K562 (cell line): ENCODE data around the gene TESMIN. TPM values are rescaled to one million over a fixed set of nuclear protein-coding genes. Genes with fewer than 3 reads are reported as not detected.

Source experiments
- ATF1 ChIP-seq, 2 experiments: fragments of 450-650 bp in 1 of 2; IDR thresholded peaks; 2 replicates each; pipeline ENCODE4 v1.6.1; 2016; ENCODE audit warnings: missing compliant biosample characterization in 1 of 2, missing genetic modification characterization in 1 of 2
- E2F4 ChIP-seq: sonication (generic); formaldehyde crosslinking; IDR thresholded peaks from 2 replicates; pipeline ENCODE4 v1.8.0; 2022; ENCODE audit warnings: mild to moderate bottlenecking, low read depth, missing genetic modification reagents
- HES1 ChIP-seq: fragments of 450-650 bp; IDR thresholded peaks from 2 replicates; pipeline ENCODE4 v1.6.1; 2016; ENCODE audit warnings: low read depth, mild to moderate bottlenecking, moderate library complexity
- KLF1 ChIP-seq: fragments of 450-650 bp; IDR thresholded peaks from 2 replicates; pipeline ENCODE4 v1.6.1; 2016; ENCODE audit warnings: missing genetic modification characterization, missing compliant biosample characterization
- KLF16 ChIP-seq: IDR thresholded peaks from 2 replicates; pipeline ENCODE4 v1.6.1; 2016; ENCODE audit warnings: antibody characterized with exemption
- MAZ ChIP-seq, 2 experiments: fragments of 450-650 bp in 1 of 2; sonication (generic) in 1 of 2; formaldehyde crosslinking; IDR thresholded peaks in 1 of 2; conservative IDR thresholded peaks in 1 of 2; 2 replicates each; pipeline versions ENCODE4 v1.4.0 to v1.5.0; 2020; ENCODE audit warnings: mild to moderate bottlenecking in 1 of 2, missing genetic modification reagents in 1 of 2
- MNT ChIP-seq, 2 experiments: fragments of 450-650 bp; conservative IDR thresholded peaks; 2 replicates each; pipeline ENCODE4 v1.6.1; 2017; ENCODE audit warnings: mild to moderate bottlenecking in 2 of 2, moderate library complexity in 2 of 2
- RB1 ChIP-seq: fragments of 450-650 bp; IDR thresholded peaks from 2 replicates; pipeline ENCODE4 v1.6.1; 2017; ENCODE audit warnings: low read depth, mild to moderate bottlenecking
- SP1 ChIP-seq: sonication (generic); formaldehyde crosslinking; IDR thresholded peaks from 2 replicates; pipeline ENCODE4 v1.8.1; 2022; ENCODE audit warnings: mild to moderate bottlenecking, missing genetic modification reagents
- STAG1 ChIP-seq: sonication (generic); formaldehyde crosslinking; IDR thresholded peaks from 2 replicates; pipeline ENCODE4 v1.5.0; 2020; ENCODE audit warnings: missing genetic modification reagents, borderline replicate concordance
- TCFL5 ChIP-seq: fragments of 250-450 bp; sonication (Bioruptor Pico); conservative IDR thresholded peaks from 2 replicates; pipeline ENCODE4 v1.6.1; 2021; ENCODE audit warnings: mild to moderate bottlenecking, moderate library complexity, matching md5 sums
- TFAM ChIP-seq: fragments of 250-450 bp; sonication (Bioruptor Pico); conservative IDR thresholded peaks from 2 replicates; pipeline ENCODE4 v1.5.0; 2021; ENCODE audit warnings: mild to moderate bottlenecking, moderate library complexity
- THAP12 ChIP-seq: fragments of 250-450 bp; sonication (Bioruptor Pico); IDR thresholded peaks from 2 replicates; pipeline ENCODE4 v1.9.0; 2021; ENCODE audit warnings: mild to moderate bottlenecking, inconsistent platforms
- ZEB2 ChIP-seq: fragments of 450-650 bp; IDR thresholded peaks from 2 replicates; pipeline ENCODE4 v1.6.1; 2016
- ZNF175 ChIP-seq: fragments of 200-800 bp; sonication (Bioruptor generic); IDR thresholded peaks from 2 replicates; pipeline ENCODE4 v1.6.1; 2016; ENCODE audit warnings: low read depth, mild to moderate bottlenecking, missing genetic modification characterization, missing compliant biosample characterization
- ZNF354B ChIP-seq: fragments of 250-450 bp; sonication (Bioruptor Pico); IDR thresholded peaks from 2 replicates; pipeline ENCODE4 v1.4.0; 2020
- ZNF449 ChIP-seq: fragments of 250-450 bp; sonication (Bioruptor Pico); IDR thresholded peaks from 2 replicates; pipeline ENCODE4 v1.8.0; 2022; ENCODE audit warnings: moderate library complexity, mild to moderate bottlenecking, inconsistent platforms
- ZNF583 ChIP-seq: fragments of 250-450 bp; sonication (Bioruptor Pico); IDR thresholded peaks from 2 replicates; pipeline ENCODE4 v1.4.0; 2020
- ZNF655 ChIP-seq: fragments of 250-450 bp; sonication (Bioruptor Pico); IDR thresholded peaks from 2 replicates; pipeline ENCODE4 v1.5.0; 2021
- polyA plus RNA-seq, 8 experiments: library from polyadenylated mRNA; depleted of rRNA in 4 of 8; stranded (reverse) in 5 of 8; unstranded in 3 of 8; fragments of >200 nt; fragmentation: Nextera tagmentation in 2 of 8; fragmentation: Illumina TruSeq in 1 of 8; extraction: Ambion mirVana in 2 of 8; extraction: Trizol in 1 of 8; gene quantifications; 2 replicates each; pipeline versions ENCODE4 v1.2.1 to v1.2.3, GENCODE V29; 2011 to 2014; ENCODE audit warnings: inconsistent platforms in 1 of 8, missing spikeins in 1 of 8
- total RNA-seq, 7 experiments: library from RNA; depleted of rRNA in 6 of 7; stranded (reverse); fragments of >200 nt in 6 of 7; fragmentation: Illumina TruSeq in 2 of 7; extraction: Trizol in 2 of 7; gene quantifications; 2 replicates each; pipeline versions ENCODE4 v1.2.1 to v1.2.3, GENCODE V29; 2011 to 2021; ENCODE audit warnings: low replicate concordance in 1 of 7

The TESMIN gene
- total and polyA plus RNA-seq, 9 of the 15 experiments (the other 6 are each of a cell fraction or from before 2014, with no cell fraction given): 8.9 to 50.5 (median 15.0) TPM

- TF ChIP-seq ATF1 (CRISPR knock-in tag; IDR thresholded peaks at IDR 0.05): no peak
- TF ChIP-seq ATF1 (tag; IDR thresholded peaks at IDR 0.05): no peak
- no peak for TF ChIP-seq RB1
- TF ChIP-seq E2F4 (CRISPR knock-in tag): no peak
- TF ChIP-seq STAG1 (CRISPR knock-in tag): no peak
- no peak for TF ChIP-seq HES1
- no peak for TF ChIP-seq KLF16
- no peak for TF ChIP-seq ZNF449 (CRISPR knock-in tag)
- no peak for TF ChIP-seq ZNF354B
- no peak for TF ChIP-seq ZNF175
- TF ChIP-seq THAP12 (CRISPR knock-in tag): no peak
- TF ChIP-seq MNT (conservative IDR thresholded peaks at IDR 0.05): no peak
- no peak for TF ChIP-seq ZNF583
- TF ChIP-seq TFAM: no peak
- no peak for TF ChIP-seq TCFL5
- TF ChIP-seq SP1 (CRISPR knock-in tag): peak; percentile 64
- TF ChIP-seq MAZ (CRISPR knock-in tag; conservative IDR thresholded peaks at IDR 0.05 in 1 of 2, IDR thresholded peaks at IDR 0.05 in 1 of 2): no peak
- no peak for TF ChIP-seq KLF1 (tag)
- TF ChIP-seq ZEB2: no peak
- TF ChIP-seq ZNF655: no peak
Observed at GRCh38 chr11:68780829-68781228, 29.5 kb upstream of the TESMIN start (continued).
